Measurements from ENCODE around the gene PCDHB5.
A peak's percentile ranks its signal among the peaks of the same experiment; 100 is the strongest.
"Not testable (repeated sequence)": the region's sequence is repeated elsewhere in the genome, so short reads cannot be mapped to it uniquely, and the experiment has no call there.

PCDHB5 gene

DNA sequence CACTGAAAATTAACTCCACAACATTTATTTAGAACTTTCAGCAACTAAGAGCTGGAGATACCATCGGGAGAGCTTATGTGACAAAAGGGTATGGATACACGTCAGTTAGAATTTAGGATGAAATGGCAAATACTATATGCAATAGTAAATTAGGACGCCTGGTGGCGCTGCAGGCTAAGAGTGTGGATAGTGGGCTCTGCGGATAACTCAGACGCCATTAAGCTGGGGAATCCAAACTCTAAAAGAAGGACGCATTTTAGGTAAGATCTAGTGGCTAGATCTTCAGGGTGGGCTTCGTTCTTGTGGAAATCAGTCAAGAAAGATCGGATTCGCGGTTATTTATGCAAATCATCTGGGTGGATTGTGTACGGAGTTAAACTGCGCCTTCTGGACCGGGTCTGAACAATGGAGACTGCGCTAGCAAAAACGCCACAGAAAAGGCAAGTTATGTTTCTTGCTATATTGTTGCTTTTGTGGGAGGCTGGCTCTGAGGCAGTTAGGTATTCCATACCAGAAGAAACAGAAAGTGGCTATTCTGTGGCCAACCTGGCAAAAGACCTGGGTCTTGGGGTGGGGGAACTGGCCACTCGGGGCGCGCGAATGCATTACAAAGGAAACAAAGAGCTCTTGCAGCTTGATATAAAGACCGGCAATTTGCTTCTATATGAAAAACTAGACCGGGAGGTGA is at the start of gene PCDHB5:
TSS of gene PCDHB5 (plus strand) at position 177 of the 688 bp plus-strand sequence. CDS start at position 406, 229 bp downstream.
- no peak for DNase-seq

- DNase-seq, result no peak
These were observed 40.3 kb upstream of the PCDHB5 start, which contains the start of gene PCDHB2 for GRCh38 chr5:141094481-141095262. PCDHB2 (plus strand) TSS chr5:141094615; CDS start chr5:141094791, 176 bp downstream.

- DNase-seq, result no peak
These were observed 39.8 kb upstream of the PCDHB5 start for GRCh38 chr5:141095263-141095641.

DNA sequence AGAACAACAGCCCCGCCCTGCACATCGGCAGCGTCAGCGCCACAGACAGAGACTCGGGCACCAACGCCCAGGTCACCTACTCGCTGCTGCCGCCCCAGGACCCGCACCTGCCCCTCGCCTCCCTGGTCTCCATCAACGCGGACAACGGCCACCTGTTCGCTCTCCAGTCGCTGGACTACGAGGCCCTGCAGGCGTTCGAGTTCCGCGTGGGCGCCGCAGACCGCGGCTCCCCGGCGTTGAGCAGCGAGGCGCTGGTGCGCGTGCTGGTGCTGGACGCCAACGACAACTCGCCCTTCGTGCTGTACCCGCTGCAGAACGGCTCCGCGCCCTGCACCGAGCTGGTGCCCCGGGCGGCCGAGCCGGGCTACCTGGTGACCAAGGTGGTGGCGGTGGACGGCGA is 38.8 kb upstream of the PCDHB5 start:
- not testable (repeated sequence) for DNase-seq

GRCh38 chr5:141096586-141096985 is 38.4 kb upstream of the PCDHB5 start:
- not testable (repeated sequence) for DNase-seq

GRCh38 chr5:141100243-141100805 is 34.7 kb upstream of the PCDHB5 start, which contains the start of gene PCDHB3:
PCDHB3 (plus strand) TSS chr5:141100473; CDS start chr5:141100650, 177 bp downstream.
- peak; percentile 63 for DNase-seq

DNA sequence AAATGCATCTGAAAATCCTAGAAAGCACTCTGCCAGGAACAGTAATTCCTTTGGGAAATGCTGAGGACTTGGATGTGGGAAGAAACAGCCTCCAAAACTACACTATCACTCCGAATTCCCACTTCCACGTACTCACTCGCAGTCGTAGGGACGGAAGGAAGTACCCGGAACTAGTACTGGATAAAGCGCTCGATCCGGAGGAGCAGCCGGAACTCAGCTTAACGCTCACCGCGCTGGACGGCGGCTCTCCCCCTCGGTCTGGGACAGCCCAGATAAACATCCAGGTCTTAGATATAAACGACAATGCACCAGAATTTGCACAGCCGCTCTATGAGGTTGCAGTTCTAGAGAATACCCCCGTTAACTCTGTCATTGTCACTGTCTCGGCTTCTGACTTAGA is 33.9 kb upstream of the PCDHB5 start:
- no peak for DNase-seq

GRCh38 chr5:141102070-141102469 is 32.9 kb upstream of the PCDHB5 start:
- DNase-seq, result not testable (repeated sequence)

- not testable (repeated sequence) for DNase-seq
These were observed 32.5 kb upstream of the PCDHB5 start for GRCh38 chr5:141102471-141102870.

DNA sequence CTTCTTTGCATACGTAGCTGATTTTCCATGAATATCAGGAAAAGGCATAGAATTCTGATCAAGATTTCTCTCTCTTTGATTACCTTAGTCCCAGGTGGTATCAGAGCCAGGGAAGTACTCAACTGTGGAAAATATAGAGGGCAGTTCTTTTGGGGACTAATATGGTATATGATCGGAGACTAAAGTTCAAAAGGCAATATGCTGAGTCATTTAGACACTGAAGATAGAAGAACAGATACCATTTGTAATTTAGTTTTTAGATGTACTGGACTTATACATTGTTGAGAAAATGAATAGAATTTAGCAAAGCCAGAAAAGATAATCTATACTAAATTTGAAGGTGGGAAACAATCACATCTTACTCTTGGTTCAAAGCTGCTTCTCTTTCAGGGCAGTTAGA is 29.7 kb upstream of the PCDHB5 start:
- no peak for DNase-seq

DNA sequence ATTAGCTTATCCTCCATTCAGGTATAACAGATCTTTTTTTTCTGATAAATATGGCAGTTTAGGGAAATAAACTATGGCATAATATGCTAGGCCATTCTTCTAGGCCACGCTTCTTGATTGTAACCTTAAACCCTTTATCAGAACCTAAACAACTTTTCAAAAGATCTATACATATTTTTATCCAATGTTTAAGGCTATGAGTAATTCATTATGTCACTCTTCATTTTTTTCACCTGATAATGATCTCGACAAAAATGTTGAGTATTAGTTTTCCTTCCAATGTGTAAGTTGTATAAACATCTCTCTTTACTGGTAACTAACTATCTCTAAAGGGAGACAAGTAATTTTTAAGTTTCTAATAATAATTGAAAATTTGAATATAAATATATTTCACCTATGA is 15.8 kb upstream of the PCDHB5 start:
- DNase-seq, result no peak

GRCh38 chr5:141121563-141121962 is 13.4 kb upstream of the PCDHB5 start, which contains the start of gene PCDHB4:
PCDHB4 (plus strand) TSS chr5:141121818; CDS start chr5:141121999, 181 bp downstream.
- DNase-seq, result no peak

DNA sequence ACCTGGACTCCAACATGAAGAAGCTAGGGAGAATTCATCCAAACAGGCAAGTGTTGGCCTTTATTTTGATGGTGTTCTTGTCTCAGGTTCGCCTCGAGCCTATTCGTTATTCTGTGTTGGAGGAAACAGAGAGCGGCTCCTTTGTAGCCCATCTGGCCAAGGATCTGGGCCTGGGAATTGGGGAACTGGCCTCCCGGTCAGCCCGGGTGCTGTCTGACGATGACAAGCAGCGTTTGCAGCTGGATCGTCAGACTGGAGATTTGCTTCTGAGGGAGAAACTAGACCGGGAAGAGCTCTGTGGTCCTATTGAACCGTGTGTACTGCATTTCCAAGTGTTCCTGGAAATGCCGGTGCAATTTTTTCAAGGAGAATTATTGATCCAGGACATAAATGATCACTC is 13.0 kb upstream of the PCDHB5 start:
- no peak for DNase-seq

GRCh38 chr5:141123396-141124135 is 11.4 kb upstream of the PCDHB5 start:
- DNase-seq, result not testable (repeated sequence)

GRCh38 chr5:141127305-141127704 is 7.7 kb upstream of the PCDHB5 start:
- DNase-seq, result no peak

DNA sequence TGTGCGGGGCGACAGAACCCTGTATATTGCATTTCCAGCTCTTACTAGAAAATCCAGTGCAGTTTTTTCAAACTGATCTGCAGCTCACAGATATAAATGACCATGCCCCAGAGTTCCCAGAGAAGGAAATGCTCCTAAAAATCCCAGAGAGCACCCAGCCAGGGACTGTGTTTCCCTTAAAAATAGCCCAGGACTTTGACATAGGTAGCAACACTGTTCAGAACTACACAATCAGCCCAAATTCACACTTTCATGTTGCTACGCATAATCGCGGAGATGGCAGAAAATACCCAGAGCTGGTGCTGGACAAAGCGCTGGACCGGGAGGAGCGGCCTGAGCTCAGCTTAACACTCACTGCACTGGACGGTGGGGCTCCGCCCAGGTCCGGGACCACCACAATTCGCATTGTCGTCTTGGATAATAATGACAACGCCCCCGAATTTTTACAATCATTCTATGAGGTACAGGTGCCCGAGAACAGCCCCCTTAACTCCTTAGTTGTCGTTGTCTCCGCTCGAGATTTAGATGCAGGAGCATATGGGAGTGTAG is 786 bp downstream of the PCDHB5 start:
- DNase-seq, result no peak

DNA sequence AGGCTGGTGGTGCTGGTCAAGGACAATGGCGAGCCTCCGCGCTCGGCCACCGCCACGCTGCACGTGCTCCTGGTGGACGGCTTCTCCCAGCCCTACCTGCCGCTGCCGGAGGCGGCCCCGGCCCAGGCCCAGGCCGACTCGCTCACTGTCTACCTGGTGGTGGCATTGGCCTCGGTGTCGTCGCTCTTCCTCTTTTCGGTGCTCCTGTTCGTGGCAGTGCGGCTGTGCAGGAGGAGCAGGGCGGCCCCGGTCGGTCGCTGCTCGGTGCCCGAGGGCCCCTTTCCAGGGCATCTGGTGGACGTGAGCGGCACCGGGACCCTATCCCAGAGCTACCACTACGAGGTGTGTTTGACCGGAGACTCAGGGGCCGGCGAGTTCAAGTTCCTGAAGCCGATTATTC is 2.3 kb downstream of the PCDHB5 start:
- not testable (repeated sequence) for DNase-seq

- DNase-seq, result no peak
These were observed 14.8 kb downstream of the PCDHB5 start, which contains the start of gene PCDHB6 for GRCh38 chr5:141149812-141150211. PCDHB6 (plus strand) TSS chr5:141150057; CDS start chr5:141150258, 201 bp downstream.

GRCh38 chr5:141150224-141150992 is 15.4 kb downstream of the PCDHB5 start:
- no peak for DNase-seq

DNA sequence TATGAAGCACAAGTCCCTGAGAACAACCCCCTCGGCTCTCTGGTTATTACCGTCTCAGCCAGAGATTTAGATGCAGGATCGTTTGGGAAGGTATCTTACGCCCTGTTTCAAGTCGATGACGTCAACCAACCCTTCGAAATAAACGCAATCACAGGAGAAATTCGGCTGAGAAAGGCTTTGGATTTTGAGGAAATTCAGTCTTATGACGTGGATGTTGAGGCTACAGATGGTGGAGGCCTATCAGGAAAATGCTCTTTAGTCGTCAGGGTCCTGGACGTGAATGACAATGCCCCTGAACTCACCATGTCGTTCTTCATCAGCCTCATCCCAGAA is 16.0 kb downstream of the PCDHB5 start:
- no peak for DNase-seq

- not testable (repeated sequence) for DNase-seq
These were observed 16.6 kb downstream of the PCDHB5 start for GRCh38 chr5:141151632-141152031.

- DNase-seq, result not testable (repeated sequence)
These were observed 17.1 kb downstream of the PCDHB5 start for GRCh38 chr5:141152096-141152495.

Measured in activated CD8-positive, alpha-beta memory T cell treated with anti-CD3 and anti-CD28 coated beads, Interleukin-2, amount 50 U/mL, for 48 hours (primary cell).